IMR-90 (cell line): ENCODE data around the gene COQ10A. TPM values are rescaled to one million over a fixed set of nuclear protein-coding genes. Genes with fewer than 3 reads are reported as not detected.

Source experiments
- ATAC-seq: fragments of 200-7000 bp; cut with Tn5 transposase; 2 replicates; pipeline ENCODE4 v1.9.1; 2020; ENCODE audit warnings: low read depth, mild to moderate bottlenecking, moderate library complexity
- BruUV-seq: library from RNA; stranded (reverse); fragments of 400-500 nt; replicated peaks from 2 replicates; lab custom pipeline; 2021; lab: Mats Ljungman, UMichigan
- CTCF ChIA-PET: fragments of 300-600 bp; formaldehyde crosslinking; extraction: SDS; loops from one replicate; lab custom pipeline; 2021; ENCODE audit warnings: antibody characterized with exemption; lab: Yijun Ruan, JAX
- POLR2A ChIA-PET: fragments of 300-600 bp; sonication (Branson Sonifier 250); formaldehyde crosslinking; loops from one replicate; lab custom pipeline; 2022; ENCODE audit warnings: antibody characterized with exemption; ENCODE audit not compliant: unreplicated experiment; lab: Charles Lee
- DNase-seq: peaks from one replicate; pipeline ENCODE4 v3.0.0; 2013
- H2AFZ ChIP-seq: replicated peaks from 2 replicates; pipeline ENCODE3; 2013; ENCODE audit warnings: low read length, mild to moderate bottlenecking; ENCODE audit not compliant: poor library complexity
- H2AK5ac ChIP-seq: 2 replicates; pipeline ENCODE4 v1.6.1; 2013; ENCODE audit warnings: low read depth, low read length, inconsistent platforms
- H2AK9ac ChIP-seq: replicated peaks from 2 replicates; pipeline ENCODE3; 2013; ENCODE audit warnings: mild to moderate bottlenecking, low read depth, low read length, moderate library complexity; ENCODE audit not compliant: poor library complexity
- H2BK120ac ChIP-seq: 2 replicates; pipeline ENCODE4 v1.6.1; 2013; ENCODE audit warnings: low read depth, low read length, inconsistent platforms
- H2BK15ac ChIP-seq: 3 replicates; pipeline ENCODE4 v1.6.1; 2013; ENCODE audit warnings: low read depth, low read length, inconsistent platforms
- H2BK20ac ChIP-seq: 2 replicates; pipeline ENCODE4 v1.6.1; 2013; ENCODE audit warnings: low read depth, mild to moderate bottlenecking, inconsistent platforms, low read length, moderate library complexity
- H2BK5ac ChIP-seq: 2 replicates; pipeline ENCODE4 v1.6.1; 2013; ENCODE audit warnings: mild to moderate bottlenecking, low read depth, low read length, inconsistent platforms; ENCODE audit not compliant: poor library complexity, severe bottlenecking
- H3K14ac ChIP-seq: replicated peaks from 2 replicates; pipeline ENCODE4 v1.6.1; 2013; ENCODE audit warnings: low read depth, low read length, inconsistent platforms
- H3K18ac ChIP-seq: 2 replicates; pipeline ENCODE4 v1.6.1; 2013; ENCODE audit warnings: low read depth, low read length, control low read depth
- H3K23ac ChIP-seq: 2 replicates; pipeline ENCODE4 v1.6.1; 2013; ENCODE audit warnings: low read depth, low read length, inconsistent platforms
- H3K27ac ChIP-seq: 2 replicates; pipeline ENCODE4 v1.5.1; 2013; ENCODE audit warnings: mild to moderate bottlenecking, control low read depth, low read length; ENCODE audit not compliant: insufficient read depth
- H3K27me3 ChIP-seq: 2 replicates; pipeline ENCODE4 v1.6.1; 2013; ENCODE audit warnings: low read length; ENCODE audit not compliant: control insufficient read depth, insufficient read depth
- H3K36me3 ChIP-seq: 2 replicates; pipeline ENCODE4 v1.6.1; 2013; ENCODE audit warnings: low read length, mixed read lengths; ENCODE audit not compliant: control insufficient read depth, insufficient read depth
- H3K4ac ChIP-seq: 2 replicates; pipeline ENCODE4 v1.6.1; 2013; ENCODE audit warnings: low read depth, low read length, inconsistent platforms
- H3K4me1 ChIP-seq: 2 replicates; pipeline ENCODE4 v1.6.1; 2013; ENCODE audit warnings: low read length, mixed read lengths; ENCODE audit not compliant: control insufficient read depth, insufficient read depth
- H3K4me2 ChIP-seq: 2 replicates; pipeline ENCODE4 v1.6.1; 2013; ENCODE audit warnings: low read depth, mild to moderate bottlenecking, control low read depth, low read length, moderate library complexity
- H3K4me3 ChIP-seq: 2 replicates; pipeline ENCODE4 v1.5.1; 2013; ENCODE audit warnings: low read depth, mild to moderate bottlenecking, control low read depth, low read length, moderate library complexity; ENCODE audit not compliant: insufficient read depth
- H3K56ac ChIP-seq: 2 replicates; pipeline ENCODE4 v1.6.1; 2013; ENCODE audit warnings: low read length, inconsistent platforms; ENCODE audit not compliant: insufficient read depth; ENCODE audit errors: extremely low read depth
- H3K79me1 ChIP-seq, 2 experiments: 2 replicates each; pipeline ENCODE4 v1.6.1; 2013; ENCODE audit warnings: low read length in 2 of 2, inconsistent platforms in 1 of 2, low read depth in 1 of 2
- H3K9ac ChIP-seq: 2 replicates; pipeline ENCODE4 v1.6.1; 2013; ENCODE audit warnings: low read depth, low read length, control low read depth
- H3K9me1 ChIP-seq: 2 replicates; pipeline ENCODE4 v1.6.1; 2013; ENCODE audit warnings: low read length, inconsistent platforms; ENCODE audit not compliant: insufficient read depth
- H3K9me3 ChIP-seq: 2 replicates; pipeline ENCODE4 v1.6.1; 2013; ENCODE audit warnings: low read length; ENCODE audit not compliant: control insufficient read depth, insufficient read depth
- H4K20me1 ChIP-seq: 2 replicates; pipeline ENCODE4 v1.6.1; 2013; ENCODE audit warnings: low read length, inconsistent platforms; ENCODE audit not compliant: insufficient read depth
- H4K5ac ChIP-seq: 2 replicates; pipeline ENCODE4 v1.6.1; 2013; ENCODE audit warnings: mild to moderate bottlenecking, low read depth, low read length, control low read depth
- H4K8ac ChIP-seq, 2 experiments: 2 replicates each; pipeline ENCODE4 v1.6.1; 2013; ENCODE audit warnings: low read depth in 2 of 2, low read length in 2 of 2, control low read depth in 1 of 2, inconsistent platforms in 1 of 2
- H4K91ac ChIP-seq: 2 replicates; pipeline ENCODE4 v1.6.1; 2013; ENCODE audit warnings: low read depth, low read length, inconsistent platforms; ENCODE audit not compliant: insufficient read depth
- BHLHE40 ChIP-seq: fragments of 150-350 bp; IDR thresholded peaks from 2 replicates; pipeline ENCODE4 v1.6.1; 2016; ENCODE audit warnings: mild to moderate bottlenecking, low read depth, low read length
- FOS ChIP-seq: fragments of 150-350 bp; IDR thresholded peaks from 2 replicates; pipeline ENCODE4 v1.6.1; 2016; ENCODE audit warnings: low read depth, low read length
- MAZ ChIP-seq: IDR thresholded peaks from 2 replicates; pipeline ENCODE4 v1.6.1; 2012; ENCODE audit warnings: low read depth, mild to moderate bottlenecking, low read length, improper control_type of control experiment, moderate library complexity, borderline replicate concordance
- MXI1 ChIP-seq: IDR thresholded peaks from 2 replicates; pipeline ENCODE4 v1.6.1; 2012; ENCODE audit warnings: low read depth, mild to moderate bottlenecking, low read length, moderate library complexity, borderline replicate concordance
- NFE2L2 ChIP-seq: fragments of 150-350 bp; IDR thresholded peaks from 2 replicates; pipeline ENCODE4 v1.6.1; 2016; ENCODE audit warnings: low read depth, mild to moderate bottlenecking, low read length
- POLR2A ChIP-seq: IDR thresholded peaks from 2 replicates; pipeline ENCODE4 v1.6.1; 2012; ENCODE audit warnings: mild to moderate bottlenecking, low read depth, low read length
- RAD21 ChIP-seq: IDR thresholded peaks from 2 replicates; pipeline ENCODE4 v1.6.1; 2012; ENCODE audit warnings: low read length, improper control_type of control experiment
- RCOR1 ChIP-seq: IDR thresholded peaks from 2 replicates; pipeline ENCODE4 v1.6.1; 2012; ENCODE audit warnings: mild to moderate bottlenecking, low read length, improper control_type of control experiment; ENCODE audit not compliant: insufficient replicate concordance
- RFX5 ChIP-seq: IDR thresholded peaks from 2 replicates; pipeline ENCODE4 v1.8.0; 2012; ENCODE audit warnings: low read depth, mild to moderate bottlenecking, low read length, moderate library complexity
- WGBS, 2 experiments: methylation state at CpG; one replicate each; pipeline versions ENCODE4 v1.1.5 to v1.1.7; 2013; ENCODE audit warnings: missing lambda C conversion rate in 2 of 2; ENCODE audit not compliant: insufficient read length in 1 of 2; ENCODE audit errors: extremely low coverage in 2 of 2; 5-methylcytosine and 5-hydroxymethylcytosine counted together
- dilution Hi-C: fragments of 300-500 bp; cut with HindIII; formaldehyde crosslinking; loops from one replicate; pipeline ENCODE4 v1.14.3; 2018; ENCODE audit warnings: low sequenced_read_pairs; ENCODE audit not compliant: unreplicated experiment
- in situ Hi-C: fragments of 300-500 bp; cut with MboI; formaldehyde crosslinking; loops from 3 replicates; pipeline ENCODE4 v1.14.3; 2019; ENCODE audit warnings: low sequenced_read_pairs, inconsistent platforms, mixed read lengths
- intact Hi-C: fragments of 100-400 bp; cut with micrococcal nuclease; formaldehyde crosslinking; loops from 2 replicates; pipeline ENCODE4 v1.10.0; 2022
- polyA plus RNA-seq, 3 experiments: library from polyadenylated mRNA; depleted of rRNA; stranded (reverse); fragments of >200 nt; gene quantifications; 2 replicates each; pipeline ENCODE4 v1.2.3, GENCODE V29; 2012; ENCODE audit warnings: low replicate concordance in 1 of 3
- total RNA-seq: library from RNA; depleted of rRNA; stranded (reverse); fragments of >200 nt; gene quantifications from 2 replicates; pipeline ENCODE4 v1.2.3, GENCODE V29; 2012
- TF ChIP-seq, protein P1 (sequence below): conservative IDR thresholded peaks from 2 replicates; pipeline ENCODE4 v1.5.1; 2012; ENCODE audit warnings: mild to moderate bottlenecking, low read depth, low read length, improper control_type of control experiment
- TF ChIP-seq, protein P2 (sequence below): fragments of 150-350 bp; IDR thresholded peaks from 2 replicates; pipeline ENCODE4 v1.6.1; 2017; ENCODE audit warnings: mild to moderate bottlenecking, antibody characterized with exemption, low read length, low read depth

COQ10A gene
- total and polyA plus RNA-seq, 2 of the 4 experiments (the other 2 are of a cell fraction) = 4.7 to 10.8 TPM

GRCh38 chr12:56299853-56300643 is 33.3 kb downstream of the COQ10A start, which contains the start of gene CS:
TSS of gene CS (minus strand) at chr12:56300330. CDS start at chr12:56300201, 129 bp downstream.
- peak within 1 kb of the TSS; percentile 84 for H3K56ac ChIP-seq
- in situ Hi-C loops = no loop called here
- intact Hi-C loops = no loop called here
- H3K79me1 ChIP-seq = peaks cover 17 to 60% of the 10 kb centered on the region in 2 experiments
- H3K4me3 ChIP-seq = peak within 1 kb of the TSS; percentile 85
- H3K18ac ChIP-seq = peak within 1 kb of the TSS; percentile 36; the same call in 1 of the 2 replicates
- H3K9ac ChIP-seq = peak within 1 kb of the TSS; percentile 91
- no TSS peak for BruUV-seq
- peak within 1 kb of the TSS; percentile 89 for H4K91ac ChIP-seq
- H3K36me3 ChIP-seq = peaks cover 6% of the 10 kb centered on the region
- peaks cover 11% of the 10 kb centered on the region for H3K9me1 ChIP-seq
- peaks cover 9% of the 10 kb centered on the region; the same call in 1 of the 2 replicates for H3K4me1 ChIP-seq
- H2AK5ac ChIP-seq = peak within 1 kb of the TSS; percentile 72
- H2AK9ac ChIP-seq = peak within 1 kb of the TSS; percentile 95
- peak within 1 kb of the TSS; percentile 85 for H3K27ac ChIP-seq
- peak within 1 kb of the TSS; percentile 39; the same call in 1 of the 3 replicates for H2BK15ac ChIP-seq
- no peaks in the 10 kb centered on the region for H3K27me3 ChIP-seq
- ChIA-PET CTCF (no interaction called here), POLR2A (no interaction called here)
- H2AFZ ChIP-seq = peak within 1 kb of the TSS; percentile 88
- H3K14ac ChIP-seq = peak within 1 kb of the TSS; percentile 85
- ATAC-seq (peak; percentile 99), DNase-seq (peak; percentile 95)
- TF ChIP-seq, protein P1, sequence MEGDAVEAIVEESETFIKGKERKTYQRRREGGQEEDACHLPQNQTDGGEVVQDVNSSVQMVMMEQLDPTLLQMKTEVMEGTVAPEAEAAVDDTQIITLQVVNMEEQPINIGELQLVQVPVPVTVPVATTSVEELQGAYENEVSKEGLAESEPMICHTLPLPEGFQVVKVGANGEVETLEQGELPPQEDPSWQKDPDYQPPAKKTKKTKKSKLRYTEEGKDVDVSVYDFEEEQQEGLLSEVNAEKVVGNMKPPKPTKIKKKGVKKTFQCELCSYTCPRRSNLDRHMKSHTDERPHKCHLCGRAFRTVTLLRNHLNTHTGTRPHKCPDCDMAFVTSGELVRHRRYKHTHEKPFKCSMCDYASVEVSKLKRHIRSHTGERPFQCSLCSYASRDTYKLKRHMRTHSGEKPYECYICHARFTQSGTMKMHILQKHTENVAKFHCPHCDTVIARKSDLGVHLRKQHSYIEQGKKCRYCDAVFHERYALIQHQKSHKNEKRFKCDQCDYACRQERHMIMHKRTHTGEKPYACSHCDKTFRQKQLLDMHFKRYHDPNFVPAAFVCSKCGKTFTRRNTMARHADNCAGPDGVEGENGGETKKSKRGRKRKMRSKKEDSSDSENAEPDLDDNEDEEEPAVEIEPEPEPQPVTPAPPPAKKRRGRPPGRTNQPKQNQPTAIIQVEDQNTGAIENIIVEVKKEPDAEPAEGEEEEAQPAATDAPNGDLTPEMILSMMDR = no peak
- no peak for TF ChIP-seq MAZ
- no peak for TF ChIP-seq RCOR1
- TF ChIP-seq, protein P2, sequence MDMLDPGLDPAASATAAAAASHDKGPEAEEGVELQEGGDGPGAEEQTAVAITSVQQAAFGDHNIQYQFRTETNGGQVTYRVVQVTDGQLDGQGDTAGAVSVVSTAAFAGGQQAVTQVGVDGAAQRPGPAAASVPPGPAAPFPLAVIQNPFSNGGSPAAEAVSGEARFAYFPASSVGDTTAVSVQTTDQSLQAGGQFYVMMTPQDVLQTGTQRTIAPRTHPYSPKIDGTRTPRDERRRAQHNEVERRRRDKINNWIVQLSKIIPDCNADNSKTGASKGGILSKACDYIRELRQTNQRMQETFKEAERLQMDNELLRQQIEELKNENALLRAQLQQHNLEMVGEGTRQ = no peak
- no peak for TF ChIP-seq RFX5
- peak; percentile 47 for TF ChIP-seq POLR2A
- no peak for TF ChIP-seq RAD21
- TF ChIP-seq BHLHE40 = peak; percentile 55
- no peak for TF ChIP-seq FOS
- TF ChIP-seq NFE2L2 = no peak
- TF ChIP-seq MXI1 = peak; percentile 94
- H2BK20ac ChIP-seq = no peak within 1 kb of the TSS
- dilution Hi-C loops = no loop called here
- peak within 1 kb of the TSS; percentile 68 for H2BK5ac ChIP-seq
- WGBS, 2 experiments = 0% methylated on average over 26 of the region's 63 CpGs; no CpG with 5 or more reads in 1 of the 2 experiments
- H3K23ac ChIP-seq = peak within 1 kb of the TSS; percentile 82
- H3K4me2 ChIP-seq = peak within 1 kb of the TSS; percentile 86
- peak within 1 kb of the TSS; percentile 80 for H4K5ac ChIP-seq
- peak within 1 kb of the TSS; percentile 95 to 98 for H4K8ac ChIP-seq
- H3K9me3 ChIP-seq = no peaks in the 10 kb centered on the region
- H2BK120ac ChIP-seq = peak within 1 kb of the TSS; percentile 38
- peak within 1 kb of the TSS; percentile 92 for H3K4ac ChIP-seq
- peaks cover 11% of the 10 kb centered on the region; the same call in 1 of the 2 replicates for H4K20me1 ChIP-seq
